ENCODE measurements around the gene MRPL38.

Gene MRPL38

DNA sequence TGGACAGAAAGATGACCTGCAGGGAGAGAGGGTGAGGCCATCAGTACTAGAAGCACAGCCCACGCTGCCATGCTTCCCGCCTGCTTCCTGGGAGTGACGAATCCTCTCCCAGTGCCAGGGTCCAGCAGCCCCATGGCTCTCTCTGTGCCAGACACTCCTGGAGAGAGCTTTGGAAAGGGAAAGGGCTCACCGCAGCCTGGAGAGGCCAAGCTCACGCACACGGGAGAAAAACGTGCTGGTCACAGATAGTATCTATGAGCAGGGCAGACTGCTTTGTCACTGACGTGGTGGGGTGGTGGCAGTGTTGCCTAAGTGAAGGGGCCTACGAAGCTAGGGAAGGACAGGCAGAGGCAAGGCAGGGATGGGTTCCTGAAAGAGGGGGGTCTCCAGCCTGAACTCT, 55.0 kb downstream of the MRPL38 start:
- DNase-seq: no peak

GRCh38 chr17:75849279-75849646, 55.4 kb downstream of the MRPL38 start:
- no peak for DNase-seq

All from hippocampal formation (tissue), 2 donors.